Renal pelvis (tissue), 4 donors: ENCODE data around the gene SPEG. TPM values are rescaled to one million over a fixed set of nuclear protein-coding genes. Genes with fewer than 3 reads are reported as not detected.

Source experiments
- DNase-seq: peaks from one replicate; pipeline ENCODE4 v3.0.0-alpha.2; 2013
- polyA plus RNA-seq, 3 donors: library from polyadenylated mRNA; unstranded; fragments of 120-200 nt; gene quantifications; one replicate each; pipeline ENCODE4 v1.2.1, GENCODE V29; 2013; ENCODE audit not compliant: insufficient read length in 3 of 3

Gene SPEG
- polyA plus RNA-seq, 3 donors, result 13.1 to 16.9 (median 13.5) TPM

DNA sequence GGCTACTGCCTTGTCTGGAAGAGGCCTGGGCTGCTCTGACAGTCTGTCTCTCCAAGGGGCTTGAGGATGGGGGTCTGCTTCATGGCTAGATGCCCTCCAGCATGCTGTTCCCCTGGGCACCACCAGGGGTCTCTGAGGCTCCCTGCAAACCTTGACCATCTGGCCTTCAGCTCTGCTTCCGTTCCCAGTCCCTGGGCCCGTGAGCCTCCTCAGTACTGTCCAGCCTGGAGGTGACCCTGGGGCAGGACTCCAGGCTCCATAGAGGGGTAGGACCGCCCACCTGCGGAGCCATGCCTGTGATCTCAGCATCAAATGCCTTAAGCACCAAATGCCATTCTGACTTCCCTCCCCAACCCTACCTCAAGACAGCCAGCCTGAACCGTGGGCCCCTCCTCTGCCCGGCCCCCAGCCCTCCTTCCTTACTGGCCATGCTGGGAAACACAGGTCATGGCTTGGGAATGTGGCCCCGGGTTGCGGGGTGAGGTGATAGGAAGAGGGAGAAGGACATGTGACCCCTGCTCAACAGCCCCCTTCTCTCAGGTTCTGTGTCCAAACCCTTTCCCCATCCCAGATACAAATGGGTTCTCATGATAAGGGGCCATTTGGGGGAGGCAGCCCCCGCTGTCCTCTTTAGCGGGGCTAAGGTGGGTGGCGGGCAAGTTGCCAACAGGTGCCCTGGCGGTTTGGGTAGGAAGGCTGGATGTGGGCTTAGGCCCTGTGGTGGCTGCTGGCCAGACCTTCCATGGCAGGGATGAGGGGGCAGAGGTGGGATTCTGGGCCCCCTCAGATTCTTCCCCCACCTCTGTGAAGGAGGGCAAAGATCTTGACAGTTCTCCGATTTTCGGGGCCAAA is 25.0 kb downstream of the SPEG start:
- DNase-seq, result no peak

- peak; percentile 58 for DNase-seq
These were observed 25.8 kb downstream of the SPEG start for GRCh38 chr2:219460424-219460926.

DNA sequence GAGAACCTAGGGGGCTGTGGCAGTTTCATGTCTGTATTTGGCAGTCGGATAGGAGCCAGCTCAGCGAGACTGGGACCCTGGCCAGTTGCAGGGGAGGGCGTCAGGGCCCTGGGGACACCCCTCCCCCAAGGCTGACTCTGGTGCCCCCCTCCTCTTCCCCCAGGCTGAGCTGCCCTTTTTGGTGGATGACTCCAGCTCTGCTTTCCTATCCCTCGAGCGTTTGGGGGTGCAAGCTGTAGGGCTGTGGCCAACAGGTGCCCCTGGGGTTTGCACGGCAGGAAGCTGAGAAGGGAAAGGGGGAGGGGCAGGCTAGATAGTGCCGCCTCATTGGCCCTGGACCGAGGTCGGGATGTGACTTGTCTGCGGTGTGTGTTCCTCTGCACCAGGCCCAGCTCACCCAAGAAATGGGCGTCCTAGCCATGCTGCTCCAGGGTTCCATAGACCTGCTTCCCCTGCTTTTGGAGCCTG is 26.4 kb downstream of the SPEG start:
- no peak for DNase-seq

GRCh38 chr2:219461669-219462068 is 27.0 kb downstream of the SPEG start:
- no peak for DNase-seq

- DNase-seq, result no peak
These were observed 27.7 kb downstream of the SPEG start for GRCh38 chr2:219462349-219462748.

GRCh38 chr2:219464286-219465032 is 29.8 kb downstream of the SPEG start:
- DNase-seq, result no peak

GRCh38 chr2:219465659-219466561 is 31.3 kb downstream of the SPEG start:
- no peak for DNase-seq

- no peak for DNase-seq
These were observed 32.4 kb downstream of the SPEG start for GRCh38 chr2:219466816-219467735.

DNA sequence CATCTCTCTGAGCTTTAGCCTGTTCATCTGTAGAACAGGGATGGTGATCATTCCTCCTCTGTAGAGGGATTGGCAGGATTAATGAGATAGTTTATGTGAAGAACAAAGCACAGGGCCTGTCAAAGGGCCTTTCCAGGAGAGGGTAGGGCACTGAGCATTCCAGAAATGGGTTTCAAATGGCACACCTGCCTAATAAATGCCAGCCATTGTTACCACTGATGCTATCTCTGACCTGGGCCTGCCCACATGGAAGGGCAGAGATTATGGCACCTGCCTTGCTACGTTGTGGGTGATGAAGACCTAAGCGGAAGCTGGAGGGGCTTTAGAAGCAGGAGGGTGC is 33.1 kb downstream of the SPEG start:
- no peak for DNase-seq

- no peak for DNase-seq
These were observed 34.0 kb downstream of the SPEG start for GRCh38 chr2:219468410-219469185.

GRCh38 chr2:219469186-219469724 is 34.6 kb downstream of the SPEG start:
- no peak for DNase-seq

DNA sequence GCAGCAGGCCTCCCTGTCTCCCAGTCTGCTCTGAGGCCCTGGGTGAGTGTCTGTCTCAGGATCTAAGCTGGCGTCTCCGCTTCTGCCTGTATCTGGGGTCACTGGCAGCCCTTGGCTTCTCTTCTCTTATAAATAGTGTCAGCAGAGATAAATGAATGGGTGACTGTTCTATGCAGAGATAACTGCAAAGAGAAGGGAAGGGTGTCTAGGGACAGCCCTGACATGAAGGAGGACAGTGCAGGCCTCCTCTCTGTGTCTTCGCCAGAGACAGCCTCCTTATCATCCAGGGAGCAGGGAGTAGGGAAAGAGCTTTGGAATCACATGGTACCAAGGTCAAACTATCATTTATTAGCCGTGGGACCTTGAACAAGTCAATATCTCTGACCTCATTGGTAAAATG is 35.8 kb downstream of the SPEG start:
- no peak for DNase-seq

DNA sequence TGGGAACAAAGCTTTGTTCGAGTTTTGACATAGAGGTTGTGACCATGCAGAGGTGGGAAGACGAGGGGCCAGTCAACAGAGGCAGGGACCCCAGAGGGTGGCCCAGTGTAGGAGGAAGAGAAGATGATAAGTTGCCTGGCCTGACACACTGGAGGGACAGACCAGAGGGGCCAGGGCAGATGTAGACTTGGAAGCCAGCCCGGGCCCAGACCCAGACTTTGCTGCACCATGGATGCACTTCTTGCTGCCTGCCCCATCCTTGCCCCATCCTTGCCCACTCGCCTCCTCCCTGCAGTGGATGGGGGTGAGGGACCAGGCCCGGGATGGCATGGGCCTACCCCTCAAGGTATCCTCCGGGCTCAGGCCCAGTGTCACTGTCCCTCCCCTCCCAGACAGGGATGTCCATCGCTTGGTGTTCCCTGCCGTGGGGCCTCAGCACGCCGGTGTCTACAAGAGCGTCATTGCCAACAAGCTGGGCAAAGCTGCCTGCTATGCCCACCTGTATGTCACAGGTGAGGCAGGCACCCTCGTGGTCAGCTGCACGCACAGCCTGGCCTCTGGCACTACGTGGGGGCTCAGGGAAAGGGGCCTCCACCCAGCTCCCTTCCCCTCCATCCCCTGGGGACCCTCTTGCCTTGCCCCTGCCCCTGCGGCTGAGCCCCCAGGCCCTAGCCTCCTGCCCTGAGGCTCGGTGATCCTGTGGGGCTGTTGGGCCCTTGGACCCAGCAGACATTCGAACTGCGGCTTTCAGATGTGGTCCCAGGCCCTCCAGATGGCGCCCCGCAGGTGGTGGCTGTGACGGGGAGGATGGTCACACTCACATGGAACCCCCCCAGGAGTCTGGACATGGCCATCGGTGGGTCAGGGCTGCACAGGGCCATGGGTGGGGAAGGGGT is 37.1 kb downstream of the SPEG start:
- no peak for DNase-seq

- DNase-seq, result no peak
These were observed 38.1 kb downstream of the SPEG start for GRCh38 chr2:219472629-219473187.

GRCh38 chr2:219473511-219473910 is 38.9 kb downstream of the SPEG start:
- DNase-seq, result no peak

DNA sequence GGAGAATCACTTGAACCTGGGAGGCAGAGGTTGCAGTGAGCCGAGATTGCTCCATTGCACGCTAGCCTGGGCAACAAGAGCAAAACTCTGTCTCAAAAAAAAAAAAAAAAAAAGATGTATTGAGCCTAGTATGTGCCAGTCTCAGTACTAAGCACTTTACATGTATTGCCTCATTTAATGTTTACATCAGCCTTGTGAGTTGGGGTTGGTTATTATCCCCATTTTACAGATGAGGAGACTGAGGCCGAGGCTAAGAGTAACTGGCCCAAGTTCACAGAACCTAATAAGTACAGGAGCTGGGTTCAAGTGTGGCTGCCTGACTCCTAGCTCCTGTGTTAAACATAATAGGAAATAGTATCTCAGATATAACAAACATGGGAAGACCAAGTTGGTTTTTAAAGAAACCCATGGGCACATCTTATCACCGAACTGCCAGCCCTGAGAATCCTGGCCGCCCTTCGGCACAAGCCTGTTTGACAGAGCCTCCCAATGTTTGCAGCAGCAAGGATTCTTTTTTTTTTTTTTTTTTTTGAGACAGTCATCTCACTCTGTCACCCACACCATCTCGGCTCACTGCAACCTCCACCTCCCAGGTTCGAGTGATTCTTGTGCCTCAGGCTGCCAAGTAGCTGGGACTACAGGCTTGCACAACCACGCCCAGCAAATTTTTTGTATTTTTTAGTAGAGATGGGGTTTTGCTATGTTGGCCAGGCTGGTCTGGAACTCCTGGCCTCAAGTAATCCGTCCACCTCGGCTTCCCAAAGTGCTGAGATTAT is 39.8 kb downstream of the SPEG start:
- DNase-seq, result no peak

- DNase-seq, result no peak
These were observed 40.6 kb downstream of the SPEG start for GRCh38 chr2:219475278-219475677.
